WTC11 (cell line): Measurements from ENCODE around the gene SLC44A1. TPM values are rescaled to one million over a fixed set of nuclear protein-coding genes. Genes with fewer than 3 reads are reported as not detected.

Source experiments
- ATAC-seq: fragments of 200-7000 bp; cut with Tn5 transposase; 2 replicates; pipeline ENCODE4 v1.10.0; 2021; ENCODE audit warnings: mild to moderate bottlenecking, moderate library complexity
- CTCF ChIA-PET: fragments of 300-600 bp; sonication (Branson Sonifier 250); formaldehyde crosslinking; loops from one replicate; lab custom pipeline; 2021; ENCODE audit warnings: antibody characterized with exemption; lab: Charles Lee
- POLR2A ChIA-PET: fragments of 350-600 bp; sonication (Branson Sonifier 250); formaldehyde crosslinking; loops from one replicate; lab custom pipeline; 2021; ENCODE audit warnings: antibody characterized with exemption; lab: Charles Lee
- DNase-seq: peaks from one replicate; pipeline ENCODE4 v3.0.0; 2021; ENCODE audit warnings: low spot score
- H3K27ac Mint-ChIP-seq: 2 replicates; pipeline ENCODE4 v1.8.0; 2021; ENCODE audit warnings: mixed read lengths
- H3K27me3 Mint-ChIP-seq: 2 replicates; pipeline ENCODE4 v1.8.0; 2021; ENCODE audit warnings: low read depth, mild to moderate bottlenecking, moderate library complexity, mixed read lengths
- H3K36me3 Mint-ChIP-seq: 2 replicates; pipeline ENCODE4 v1.8.0; 2021; ENCODE audit warnings: mixed read lengths
- H3K4me1 Mint-ChIP-seq: 2 replicates; pipeline ENCODE4 v1.8.0; 2022; ENCODE audit warnings: mixed read lengths
- H3K4me3 Mint-ChIP-seq: 2 replicates; pipeline ENCODE4 v1.8.0; 2021; ENCODE audit warnings: mild to moderate bottlenecking, moderate library complexity, mixed read lengths
- H3K9me3 Mint-ChIP-seq: 2 replicates; pipeline ENCODE4 v1.8.0; 2021; ENCODE audit warnings: mixed read lengths
- AR ChIP-seq: fragments of 250-450 bp; sonication (Bioruptor Pico); IDR thresholded peaks from 2 replicates; pipeline ENCODE4 v1.9.0; 2021; ENCODE audit warnings: mild to moderate bottlenecking
- ATF2 ChIP-seq: sonication (generic); formaldehyde crosslinking; IDR thresholded peaks from 2 replicates; pipeline ENCODE4 v1.8.1; 2022; ENCODE audit warnings: low read depth, missing genetic modification reagents, borderline replicate concordance
- ATF6 ChIP-seq: sonication (generic); formaldehyde crosslinking; IDR thresholded peaks from 2 replicates; pipeline ENCODE4 v1.8.1; 2023; ENCODE audit warnings: mild to moderate bottlenecking, missing genetic modification reagents
- CREM ChIP-seq: sonication (generic); formaldehyde crosslinking; IDR thresholded peaks from 2 replicates; pipeline ENCODE4 v1.8.1; 2022; ENCODE audit warnings: mild to moderate bottlenecking, missing genetic modification reagents, moderate library complexity
- MLX ChIP-seq: sonication (generic); formaldehyde crosslinking; IDR thresholded peaks from 2 replicates; pipeline ENCODE4 v1.8.1; 2023; ENCODE audit warnings: mild to moderate bottlenecking, missing genetic modification reagents, moderate library complexity
- PRDM15 ChIP-seq: sonication (generic); formaldehyde crosslinking; IDR thresholded peaks from 2 replicates; pipeline ENCODE4 v1.8.0; 2022; ENCODE audit warnings: missing genetic modification reagents
- ZBTB21 ChIP-seq: sonication (generic); formaldehyde crosslinking; IDR thresholded peaks from 2 replicates; pipeline ENCODE4 v1.8.1; 2023; ENCODE audit warnings: mild to moderate bottlenecking, missing genetic modification reagents, borderline replicate concordance
- ZNF219 ChIP-seq: sonication (generic); formaldehyde crosslinking; IDR thresholded peaks from 2 replicates; pipeline ENCODE4 v1.8.0; 2023; ENCODE audit warnings: missing genetic modification reagents, mild to moderate bottlenecking, borderline replicate concordance
- ZNF423 ChIP-seq: fragments of 250-450 bp; sonication (Bioruptor Pico); IDR thresholded peaks from 2 replicates; pipeline ENCODE4 v2.1.2; 2022; ENCODE audit warnings: mild to moderate bottlenecking, moderate library complexity
- ZNF512 ChIP-seq: sonication (generic); formaldehyde crosslinking; IDR thresholded peaks from 2 replicates; pipeline ENCODE4 v1.8.1; 2022; ENCODE audit warnings: missing genetic modification reagents, borderline replicate concordance
- total RNA-seq: library from RNA; stranded (reverse); gene quantifications from 3 replicates; pipeline ENCODE4 v1.2.3, GENCODE V29; 2021
- TF ChIP-seq, protein P1 (sequence below): sonication (generic); formaldehyde crosslinking; IDR thresholded peaks from 2 replicates; pipeline ENCODE4 v1.8.0; 2023; ENCODE audit warnings: missing genetic modification reagents, mild to moderate bottlenecking, borderline replicate concordance

The SLC44A1 gene
- total RNA-seq, 1 experiment from 2014 or later, result 48.9 TPM

DNA sequence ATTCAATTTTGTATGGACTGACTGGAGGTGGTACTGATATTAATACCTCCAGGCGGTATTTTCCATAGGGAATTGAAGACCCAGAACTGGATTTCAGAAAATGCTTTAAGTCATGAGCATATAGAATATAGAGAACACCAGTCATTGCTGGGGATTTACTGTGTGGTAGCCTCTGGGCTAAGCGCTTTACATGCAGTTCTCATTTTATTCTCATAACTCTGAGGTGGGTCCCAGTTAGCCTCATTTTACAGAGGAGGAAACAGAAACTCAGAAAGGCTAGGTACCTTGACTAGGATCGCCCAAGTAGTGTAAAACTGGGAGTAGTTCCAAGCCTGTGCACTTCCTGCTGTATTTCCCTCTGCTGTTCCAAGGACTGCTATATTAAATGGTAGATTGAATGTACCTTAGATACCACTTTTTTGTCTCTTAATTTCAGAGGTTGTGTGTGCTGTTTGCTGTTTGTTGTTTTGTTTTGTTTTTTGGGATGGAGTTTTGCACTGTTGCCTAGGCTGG is 13.8 kb downstream of the SLC44A1 start (continued):
- TF ChIP-seq ZBTB21 (no peak), CREM (CRISPR knock-in tag) (no peak), MLX (CRISPR knock-in tag) (no peak)

DNA sequence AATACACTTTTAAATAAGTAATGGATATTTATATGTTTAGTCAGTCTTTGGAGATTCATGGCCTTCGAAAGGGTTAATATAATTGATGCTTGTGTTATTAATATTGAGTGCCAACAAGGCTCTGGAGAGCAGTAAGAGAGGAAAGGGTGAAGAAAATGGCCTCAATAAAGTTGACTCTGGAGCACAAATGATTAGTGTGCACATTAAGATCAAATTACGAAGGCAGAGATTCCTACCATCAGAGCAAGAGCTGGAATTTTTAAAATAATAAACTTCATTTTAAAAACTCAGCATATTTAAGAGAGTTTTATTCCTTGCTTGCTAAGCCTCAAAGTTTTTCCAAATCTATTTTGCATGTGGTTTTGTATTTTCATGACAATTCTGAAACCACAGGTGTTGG is 14.8 kb downstream of the SLC44A1 start:
- ATAC-seq, result no peak
- CTCF ChIA-PET, result no interaction called here
- Mint-ChIP-seq H3K27ac (no peak overlapping the region; the same call in 1 of the 2 replicates), H3K4me3 (no peak overlapping the region), H3K4me1 (peaks cover 38% of the 10 kb centered on the region), H3K9me3 (no peaks in the 10 kb centered on the region), H3K36me3 (no peaks in the 10 kb centered on the region), H3K27me3 (no peaks in the 10 kb centered on the region)
- POLR2A ChIA-PET, result no interaction called here
- DNase-seq, result no peak
- TF ChIP-seq ATF2 (CRISPR knock-in tag) (no peak), PRDM15 (CRISPR knock-in tag) (no peak), ZNF512 (CRISPR knock-in tag) (no peak), ATF6 (no peak), ZNF423 (no peak), AR (CRISPR knock-in tag) (no peak), ZNF219 (CRISPR knock-in tag) (no peak), CREM (CRISPR knock-in tag) (no peak)
- TF ChIP-seq, protein P1, sequence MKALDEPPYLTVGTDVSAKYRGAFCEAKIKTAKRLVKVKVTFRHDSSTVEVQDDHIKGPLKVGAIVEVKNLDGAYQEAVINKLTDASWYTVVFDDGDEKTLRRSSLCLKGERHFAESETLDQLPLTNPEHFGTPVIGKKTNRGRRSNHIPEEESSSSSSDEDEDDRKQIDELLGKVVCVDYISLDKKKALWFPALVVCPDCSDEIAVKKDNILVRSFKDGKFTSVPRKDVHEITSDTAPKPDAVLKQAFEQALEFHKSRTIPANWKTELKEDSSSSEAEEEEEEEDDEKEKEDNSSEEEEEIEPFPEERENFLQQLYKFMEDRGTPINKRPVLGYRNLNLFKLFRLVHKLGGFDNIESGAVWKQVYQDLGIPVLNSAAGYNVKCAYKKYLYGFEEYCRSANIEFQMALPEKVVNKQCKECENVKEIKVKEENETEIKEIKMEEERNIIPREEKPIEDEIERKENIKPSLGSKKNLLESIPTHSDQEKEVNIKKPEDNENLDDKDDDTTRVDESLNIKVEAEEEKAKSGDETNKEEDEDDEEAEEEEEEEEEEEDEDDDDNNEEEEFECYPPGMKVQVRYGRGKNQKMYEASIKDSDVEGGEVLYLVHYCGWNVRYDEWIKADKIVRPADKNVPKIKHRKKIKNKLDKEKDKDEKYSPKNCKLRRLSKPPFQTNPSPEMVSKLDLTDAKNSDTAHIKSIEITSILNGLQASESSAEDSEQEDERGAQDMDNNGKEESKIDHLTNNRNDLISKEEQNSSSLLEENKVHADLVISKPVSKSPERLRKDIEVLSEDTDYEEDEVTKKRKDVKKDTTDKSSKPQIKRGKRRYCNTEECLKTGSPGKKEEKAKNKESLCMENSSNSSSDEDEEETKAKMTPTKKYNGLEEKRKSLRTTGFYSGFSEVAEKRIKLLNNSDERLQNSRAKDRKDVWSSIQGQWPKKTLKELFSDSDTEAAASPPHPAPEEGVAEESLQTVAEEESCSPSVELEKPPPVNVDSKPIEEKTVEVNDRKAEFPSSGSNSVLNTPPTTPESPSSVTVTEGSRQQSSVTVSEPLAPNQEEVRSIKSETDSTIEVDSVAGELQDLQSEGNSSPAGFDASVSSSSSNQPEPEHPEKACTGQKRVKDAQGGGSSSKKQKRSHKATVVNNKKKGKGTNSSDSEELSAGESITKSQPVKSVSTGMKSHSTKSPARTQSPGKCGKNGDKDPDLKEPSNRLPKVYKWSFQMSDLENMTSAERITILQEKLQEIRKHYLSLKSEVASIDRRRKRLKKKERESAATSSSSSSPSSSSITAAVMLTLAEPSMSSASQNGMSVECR (CRISPR knock-in tag), result no peak
